HG03103 (cell line): ENCODE results near the gene ID4.

ENCODE experiments used
- ATAC-seq: cut with Tn5 transposase; IDR thresholded peaks from one replicate; pipeline ENCODE4 v1.9.1; 2021; ENCODE audit warnings: low read depth; ENCODE audit not compliant: unreplicated experiment

Gene ID4

GRCh38 chr6:19855536-19855935 is 18.4 kb downstream of the ID4 start:
- no peak for ATAC-seq

- no peak for ATAC-seq
Observed at GRCh38 chr6:19857139-19857538, 20.0 kb downstream of the ID4 start.

GRCh38 chr6:19857703-19858102 is 20.5 kb downstream of the ID4 start:
- no peak for ATAC-seq

- ATAC-seq, result no peak
Observed at GRCh38 chr6:19860235-19860877, 23.2 kb downstream of the ID4 start.

GRCh38 chr6:19864285-19864684 is 27.1 kb downstream of the ID4 start:
- ATAC-seq, result no peak

GRCh38 chr6:19865178-19865577 is 28.0 kb downstream of the ID4 start:
- ATAC-seq, result no peak

- ATAC-seq, result no peak
Observed at GRCh38 chr6:19866173-19866984, 29.2 kb downstream of the ID4 start.

GRCh38 chr6:19866985-19867627 is 29.9 kb downstream of the ID4 start:
- no peak for ATAC-seq

- ATAC-seq, result no peak
Observed at GRCh38 chr6:19869464-19869863, 32.3 kb downstream of the ID4 start.

GRCh38 chr6:19870322-19870721 is 33.2 kb downstream of the ID4 start:
- no peak for ATAC-seq

GRCh38 chr6:19873031-19873430 is 35.9 kb downstream of the ID4 start:
- no peak for ATAC-seq

GRCh38 chr6:19876672-19877071 is 39.5 kb downstream of the ID4 start:
- ATAC-seq, result no peak

GRCh38 chr6:19879663-19880062 is 42.5 kb downstream of the ID4 start:
- ATAC-seq, result no peak

GRCh38 chr6:19880066-19880465 is 42.9 kb downstream of the ID4 start:
- ATAC-seq, result no peak

GRCh38 chr6:19891451-19891850 is 54.3 kb downstream of the ID4 start:
- no peak for ATAC-seq
